ENCODE data around the gene SV2C.
"Not testable (repeated sequence)": the region's sequence is repeated elsewhere in the genome, so short reads cannot be mapped to it uniquely, and the experiment has no call there.

SV2C gene

GRCh38 chr5:76305775-76306174, 222.6 kb downstream of the SV2C start:
- no peak for FAIRE-seq

GRCh38 chr5:76310208-76310607, 227.0 kb downstream of the SV2C start:
- FAIRE-seq: no peak

- FAIRE-seq: no peak
Measured at GRCh38 chr5:76312783-76313182, 229.6 kb downstream of the SV2C start.

- no peak for FAIRE-seq
Measured at GRCh38 chr5:76314643-76315042, 231.5 kb downstream of the SV2C start.

GRCh38 chr5:76319673-76320072, 236.5 kb downstream of the SV2C start:
- FAIRE-seq: no peak

GRCh38 chr5:76323494-76323893, 240.3 kb downstream of the SV2C start:
- FAIRE-seq: not testable (repeated sequence)

- no peak for FAIRE-seq
Measured at GRCh38 chr5:76325326-76325725, 242.1 kb downstream of the SV2C start.

GRCh38 chr5:76325876-76326491, 242.8 kb downstream of the SV2C start:
- FAIRE-seq: no peak

- no peak for FAIRE-seq
Measured at GRCh38 chr5:76326577-76327302, 243.6 kb downstream of the SV2C start.

- no peak for FAIRE-seq
Measured at GRCh38 chr5:76329346-76329745, 246.2 kb downstream of the SV2C start.

- FAIRE-seq: no peak
Measured at GRCh38 chr5:76331126-76331525, 247.9 kb downstream of the SV2C start.

GRCh38 chr5:76332102-76332501, 248.9 kb downstream of the SV2C start:
- no peak for FAIRE-seq

GRCh38 chr5:76332611-76333205, 249.5 kb downstream of the SV2C start:
- no peak for FAIRE-seq

- FAIRE-seq: no peak
Measured at GRCh38 chr5:76333571-76333970, 250.4 kb downstream of the SV2C start.

GRCh38 chr5:76334574-76334973, 251.4 kb downstream of the SV2C start:
- no peak for FAIRE-seq

GRCh38 chr5:76335451-76335850, 252.3 kb downstream of the SV2C start:
- FAIRE-seq: not testable (repeated sequence)

- not testable (repeated sequence) for FAIRE-seq
Measured at GRCh38 chr5:76336253-76336809, 253.1 kb downstream of the SV2C start.

- no peak for FAIRE-seq
Measured at GRCh38 chr5:76337953-76338451, 254.8 kb downstream of the SV2C start.

GRCh38 chr5:76339919-76340318, 256.7 kb downstream of the SV2C start:
- no peak for FAIRE-seq

GRCh38 chr5:76341651-76342334, 258.6 kb downstream of the SV2C start:
- FAIRE-seq: no peak

- no peak for FAIRE-seq
Measured at GRCh38 chr5:76342474-76342873, 259.3 kb downstream of the SV2C start.

- no peak for FAIRE-seq
Measured at GRCh38 chr5:76345582-76345981, 262.4 kb downstream of the SV2C start.

- FAIRE-seq: no peak
Measured at GRCh38 chr5:76351176-76351575, 268.0 kb downstream of the SV2C start.
